ENCODE measurements around the gene AJAP1.

- TF ChIP-seq EP300 (IDR thresholded peaks at IDR 0.05) (no peak), CTCF (IDR thresholded peaks at IDR 0.05) (no peak), POLR2A (IDR thresholded peaks at IDR 0.05) (no peak)
Measured at GRCh38 chr1:4694492-4694891, 40.1 kb downstream of the AJAP1 start.

All from ovary (tissue), 3 donors.